Measurements from ENCODE around the gene GPR75.

DNA sequence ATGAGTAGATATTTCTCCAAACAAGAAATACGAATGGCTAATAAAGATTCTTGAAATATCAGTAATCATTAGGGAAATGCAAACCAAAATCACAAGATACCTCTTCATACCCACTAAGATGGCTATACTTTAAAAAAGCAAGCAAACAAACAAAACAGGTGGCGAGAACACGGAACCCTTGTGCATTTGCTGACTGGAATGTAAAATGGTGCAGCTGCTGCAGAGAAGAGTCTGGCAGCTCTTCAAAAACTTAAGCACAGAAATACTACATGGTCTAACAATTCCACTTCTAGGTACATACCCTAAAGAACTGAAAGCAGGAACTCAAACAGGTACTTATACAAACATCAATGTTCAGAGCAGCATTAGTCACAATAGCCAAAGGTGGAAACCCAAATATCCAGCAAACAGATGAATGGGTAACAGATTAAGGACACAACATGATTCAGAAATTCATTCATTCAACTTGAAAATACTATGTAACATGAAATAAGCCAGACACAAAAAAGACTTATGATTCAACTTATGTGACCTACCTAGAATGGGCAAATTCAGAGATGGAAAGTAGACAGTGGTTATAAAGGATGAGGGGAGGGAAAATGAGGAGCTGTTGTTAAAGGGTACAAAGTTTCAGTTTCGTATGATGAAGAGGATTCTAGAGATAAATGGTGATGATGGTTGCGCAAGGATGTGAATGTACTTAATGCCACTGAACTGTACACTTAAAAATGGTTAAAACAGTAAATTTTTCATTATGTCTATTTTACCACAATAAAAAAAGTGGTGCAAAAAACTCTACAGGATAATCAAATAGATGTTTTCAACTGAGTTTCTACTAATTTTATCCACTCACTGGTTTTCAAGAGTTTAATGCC is 26.9 kb upstream of the GPR75 start:
- TF ChIP-seq EP300 (IDR thresholded peaks at IDR 0.05) (no peak), POLR2A (IDR thresholded peaks at IDR 0.05; ENCODE audit: low read depth) (no peak), POLR2AphosphoS5 (IDR thresholded peaks at IDR 0.05) (no peak)
- TF ChIP-seq, protein P1, sequence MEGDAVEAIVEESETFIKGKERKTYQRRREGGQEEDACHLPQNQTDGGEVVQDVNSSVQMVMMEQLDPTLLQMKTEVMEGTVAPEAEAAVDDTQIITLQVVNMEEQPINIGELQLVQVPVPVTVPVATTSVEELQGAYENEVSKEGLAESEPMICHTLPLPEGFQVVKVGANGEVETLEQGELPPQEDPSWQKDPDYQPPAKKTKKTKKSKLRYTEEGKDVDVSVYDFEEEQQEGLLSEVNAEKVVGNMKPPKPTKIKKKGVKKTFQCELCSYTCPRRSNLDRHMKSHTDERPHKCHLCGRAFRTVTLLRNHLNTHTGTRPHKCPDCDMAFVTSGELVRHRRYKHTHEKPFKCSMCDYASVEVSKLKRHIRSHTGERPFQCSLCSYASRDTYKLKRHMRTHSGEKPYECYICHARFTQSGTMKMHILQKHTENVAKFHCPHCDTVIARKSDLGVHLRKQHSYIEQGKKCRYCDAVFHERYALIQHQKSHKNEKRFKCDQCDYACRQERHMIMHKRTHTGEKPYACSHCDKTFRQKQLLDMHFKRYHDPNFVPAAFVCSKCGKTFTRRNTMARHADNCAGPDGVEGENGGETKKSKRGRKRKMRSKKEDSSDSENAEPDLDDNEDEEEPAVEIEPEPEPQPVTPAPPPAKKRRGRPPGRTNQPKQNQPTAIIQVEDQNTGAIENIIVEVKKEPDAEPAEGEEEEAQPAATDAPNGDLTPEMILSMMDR (IDR thresholded peaks at IDR 0.05), result no peak
